ENCODE measurements around the gene TRA2A.

The TRA2A gene

DNA sequence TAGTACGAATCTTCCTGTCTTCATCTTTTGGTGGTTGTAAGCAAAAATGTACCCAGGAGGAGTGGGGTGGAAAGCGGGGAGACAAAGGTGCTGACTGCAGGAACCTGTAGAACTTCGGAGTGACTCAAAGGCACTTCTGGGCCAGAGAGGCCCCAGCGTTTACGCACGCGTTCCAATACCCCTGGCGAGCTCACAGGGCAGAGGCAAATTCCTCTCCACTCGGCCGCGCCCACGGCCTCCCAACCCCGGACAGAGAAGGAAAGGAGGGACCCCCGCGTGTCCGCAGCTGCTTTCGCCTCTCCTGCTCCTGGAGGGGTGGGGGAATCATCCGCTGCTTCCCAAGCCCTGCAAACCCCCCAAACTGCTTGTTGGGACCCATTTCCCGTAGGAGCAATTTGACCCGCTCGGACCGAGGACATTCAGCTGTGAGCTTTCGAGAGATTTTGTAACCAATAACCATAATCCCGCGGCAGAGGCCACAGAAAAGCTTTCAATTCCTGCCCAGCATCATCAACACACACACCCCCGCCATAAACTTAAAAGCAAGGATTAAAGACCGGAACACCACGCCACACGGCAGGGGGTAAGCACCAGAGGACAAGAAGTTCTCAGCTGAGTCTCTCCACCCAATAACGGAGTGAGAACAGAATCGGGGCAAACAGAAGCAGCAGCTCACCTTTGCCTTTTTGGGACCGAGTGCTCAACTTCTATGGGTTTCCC lies 63.8 kb downstream of the TRA2A start:
- TF ChIP-seq, protein P1, sequence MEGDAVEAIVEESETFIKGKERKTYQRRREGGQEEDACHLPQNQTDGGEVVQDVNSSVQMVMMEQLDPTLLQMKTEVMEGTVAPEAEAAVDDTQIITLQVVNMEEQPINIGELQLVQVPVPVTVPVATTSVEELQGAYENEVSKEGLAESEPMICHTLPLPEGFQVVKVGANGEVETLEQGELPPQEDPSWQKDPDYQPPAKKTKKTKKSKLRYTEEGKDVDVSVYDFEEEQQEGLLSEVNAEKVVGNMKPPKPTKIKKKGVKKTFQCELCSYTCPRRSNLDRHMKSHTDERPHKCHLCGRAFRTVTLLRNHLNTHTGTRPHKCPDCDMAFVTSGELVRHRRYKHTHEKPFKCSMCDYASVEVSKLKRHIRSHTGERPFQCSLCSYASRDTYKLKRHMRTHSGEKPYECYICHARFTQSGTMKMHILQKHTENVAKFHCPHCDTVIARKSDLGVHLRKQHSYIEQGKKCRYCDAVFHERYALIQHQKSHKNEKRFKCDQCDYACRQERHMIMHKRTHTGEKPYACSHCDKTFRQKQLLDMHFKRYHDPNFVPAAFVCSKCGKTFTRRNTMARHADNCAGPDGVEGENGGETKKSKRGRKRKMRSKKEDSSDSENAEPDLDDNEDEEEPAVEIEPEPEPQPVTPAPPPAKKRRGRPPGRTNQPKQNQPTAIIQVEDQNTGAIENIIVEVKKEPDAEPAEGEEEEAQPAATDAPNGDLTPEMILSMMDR (IDR thresholded peaks at IDR 0.05; ENCODE audit: low read depth, low read length): no peak
- in situ Hi-C loops (cut with HindIII; ENCODE audit: low sequenced_read_pairs): no loop called here
- H3K4me3 ChIP-seq (ENCODE audit: low read depth, low read length): peak overlapping the region; percentile 86
- DNase-seq (ENCODE audit: low read depth, low spot score): peak; percentile 63

DNA sequence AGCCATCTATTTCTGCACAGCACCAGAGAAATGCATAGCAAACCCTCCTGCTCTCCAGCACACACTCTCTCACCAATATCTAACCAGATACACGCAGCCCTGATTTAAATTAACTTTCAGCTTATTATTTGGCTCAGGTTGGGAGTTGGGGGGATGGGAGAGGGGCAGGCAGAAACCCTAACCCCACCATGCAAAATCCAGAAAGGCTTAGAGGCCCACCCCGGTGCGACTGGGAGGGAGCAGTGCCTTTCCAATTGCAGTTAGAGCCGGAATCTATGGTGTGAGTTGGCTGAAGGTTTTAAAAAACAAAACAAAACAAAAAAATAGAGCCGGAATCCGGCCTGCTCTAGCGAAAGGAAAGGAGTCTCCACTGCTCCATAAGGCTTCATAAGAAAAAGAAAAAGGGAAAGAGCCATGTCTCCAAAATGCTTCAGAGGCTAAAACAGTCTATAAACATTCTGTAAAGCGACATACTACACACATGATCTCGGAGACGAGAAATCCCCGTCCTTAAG lies 64.4 kb downstream of the TRA2A start:
- no peak for DNase-seq (ENCODE audit: low read depth, low spot score)
- in situ Hi-C loops (cut with HindIII; ENCODE audit: low sequenced_read_pairs): no loop called here
- H3K4me3 ChIP-seq (ENCODE audit: low read depth, low read length): peak overlapping the region; percentile 86

DNA sequence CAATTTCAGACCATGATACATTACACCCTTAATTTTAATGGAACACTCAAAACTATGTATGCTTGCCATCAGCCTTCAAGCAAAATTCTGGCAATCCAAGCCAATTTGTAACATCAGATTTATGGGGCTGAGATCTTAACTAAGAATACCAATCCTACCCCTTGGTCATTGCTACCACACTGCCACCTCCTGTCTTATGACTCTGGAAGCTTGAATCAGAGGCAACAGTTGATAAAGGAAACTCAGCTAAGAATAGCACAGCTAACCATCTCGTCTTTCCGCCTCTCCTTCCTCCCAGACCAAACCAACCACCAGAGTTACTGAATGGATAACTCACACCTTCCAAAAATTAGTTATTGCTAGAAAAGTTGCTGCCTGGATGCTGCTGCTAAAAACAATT lies 68.9 kb downstream of the TRA2A start:
- H3K4me3 ChIP-seq (ENCODE audit: low read depth, low read length): no peak overlapping the region
- peak; percentile 62 for DNase-seq (ENCODE audit: low read depth, low spot score)
- TF ChIP-seq, protein P1 (IDR thresholded peaks at IDR 0.05; ENCODE audit: low read depth, low read length): peak; percentile 51
- in situ Hi-C loops (cut with HindIII; ENCODE audit: low sequenced_read_pairs): no loop called here

More for the DNA sequence above, 64.4 kb downstream of the TRA2A start:
- TF ChIP-seq, protein P1 (IDR thresholded peaks at IDR 0.05; ENCODE audit: low read depth, low read length): no peak

DNA sequence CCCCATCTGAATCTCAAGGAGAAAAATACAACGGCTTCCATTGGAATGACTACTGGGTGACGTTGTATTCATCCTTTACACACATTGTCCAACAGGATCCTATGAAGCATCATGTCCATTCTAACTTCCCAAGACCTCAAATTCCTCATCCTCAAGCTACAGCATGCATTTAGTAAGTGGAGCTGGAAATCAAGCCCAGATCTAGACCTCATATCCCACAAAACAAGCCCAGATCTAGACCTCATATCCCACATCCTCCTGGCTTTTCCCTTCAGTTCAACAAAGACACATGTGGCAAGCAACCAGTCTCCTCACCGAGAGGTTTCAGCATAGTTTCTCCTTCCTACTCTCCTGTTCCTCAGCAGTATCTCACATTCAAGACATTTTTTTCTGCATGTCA lies 73.7 kb downstream of the TRA2A start:
- no peak for DNase-seq (ENCODE audit: low read depth, low spot score)
- no peak overlapping the region for H3K4me3 ChIP-seq (ENCODE audit: low read depth, low read length)
- TF ChIP-seq, protein P1 (IDR thresholded peaks at IDR 0.05; ENCODE audit: low read depth, low read length): no peak
- in situ Hi-C loops (cut with HindIII; ENCODE audit: low sequenced_read_pairs): no loop called here

DNA sequence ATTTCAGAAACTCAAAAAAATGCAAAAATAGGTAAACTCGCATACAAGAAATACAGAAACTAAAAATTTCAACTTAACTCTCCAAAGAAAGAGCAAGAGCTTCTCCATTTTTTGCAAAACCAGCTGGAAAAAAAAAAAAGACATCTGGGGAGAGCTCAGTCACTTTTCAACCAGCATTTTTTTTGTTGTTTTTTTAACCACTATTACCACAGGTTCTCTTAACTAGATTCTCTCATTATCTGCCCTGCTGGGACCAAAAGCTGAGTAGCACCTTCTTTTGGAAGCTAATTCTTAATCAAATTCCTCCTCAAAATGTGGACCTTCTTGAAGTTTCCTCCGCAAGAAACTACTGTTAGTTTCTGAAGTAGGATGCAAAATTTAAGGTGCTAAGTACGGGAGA lies 75.7 kb downstream of the TRA2A start:
- no peak for DNase-seq (ENCODE audit: low read depth, low spot score)
- in situ Hi-C loops (cut with HindIII; ENCODE audit: low sequenced_read_pairs): no loop called here
- no peak overlapping the region for H3K4me3 ChIP-seq (ENCODE audit: low read depth, low read length)
- TF ChIP-seq, protein P1 (IDR thresholded peaks at IDR 0.05; ENCODE audit: low read depth, low read length): no peak

DNA sequence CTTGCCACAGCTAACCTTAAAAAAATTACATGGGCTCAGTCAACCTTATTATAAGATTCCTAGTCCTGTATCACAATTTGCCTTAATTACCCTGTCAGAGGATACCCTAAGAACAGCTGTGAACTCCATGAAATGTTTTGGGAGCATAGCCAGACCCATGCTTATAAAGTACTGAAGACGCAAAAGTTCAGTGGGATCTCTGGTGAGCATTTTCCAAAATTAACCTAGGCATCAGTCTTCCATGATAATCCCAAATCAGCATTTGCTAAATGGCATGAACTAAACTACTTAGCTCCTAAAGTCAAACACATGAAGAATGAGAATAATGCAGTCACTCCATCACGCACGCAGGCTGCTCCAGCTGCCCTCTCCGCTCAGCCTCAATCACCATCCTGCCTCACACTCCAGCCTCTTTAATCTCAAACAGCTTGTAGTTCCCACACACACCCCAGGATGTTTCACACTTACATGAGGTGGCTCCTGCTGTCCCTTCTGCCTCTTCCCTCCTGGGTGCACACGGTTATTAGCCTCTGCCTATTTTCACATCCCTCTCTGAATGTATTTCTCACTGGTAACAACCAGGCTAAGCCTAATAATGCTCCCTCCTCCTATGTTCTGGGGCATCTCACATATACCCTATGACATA lies 76.8 kb downstream of the TRA2A start:
- no peak overlapping the region for H3K4me3 ChIP-seq (ENCODE audit: low read depth, low read length)
- in situ Hi-C loops (cut with HindIII; ENCODE audit: low sequenced_read_pairs): no loop called here

More for the DNA sequence above, 76.8 kb downstream of the TRA2A start:
- no peak for DNase-seq (ENCODE audit: low read depth, low spot score)
- TF ChIP-seq, protein P1 (IDR thresholded peaks at IDR 0.05; ENCODE audit: low read depth, low read length): no peak

Measured in astrocyte of the spinal cord (primary cell).